Smooth muscle cell (in vitro differentiated cells): ENCODE measurements around the gene PHETA2. TPM values are rescaled to one million over a fixed set of nuclear protein-coding genes. Genes with fewer than 3 reads are reported as not detected.
"Not testable (repeated sequence)": the region's sequence is repeated elsewhere in the genome, so short reads cannot be mapped to it uniquely, and the experiment has no call there.

Experiments used
- DNase-seq: peaks from one replicate; lab custom pipeline; 2025; ENCODE audit not compliant: unreplicated experiment; lab: John Stamatoyannopoulos, UW
- H2AFZ ChIP-seq: fragments of 200-600 bp; sonication (generic); 2 replicates; pipeline ENCODE4 v1.6.0; 2016; ENCODE audit warnings: antibody characterized with exemption, low read depth, mild to moderate bottlenecking
- H3F3A ChIP-seq: fragments of 200-600 bp; sonication (generic); 2 replicates; pipeline ENCODE4 v1.6.0; 2017; ENCODE audit warnings: antibody characterized with exemption, low read depth
- H3K27ac ChIP-seq: fragments of 200-600 bp; sonication (generic); 2 replicates; pipeline ENCODE4 v1.5.1; 2016; ENCODE audit warnings: low read depth, mild to moderate bottlenecking
- H3K27me3 ChIP-seq: fragments of 200-600 bp; sonication (generic); 2 replicates; pipeline ENCODE4 v1.6.1; 2016; ENCODE audit warnings: low read depth, mild to moderate bottlenecking
- H3K36me3 ChIP-seq: fragments of 200-600 bp; sonication (generic); 2 replicates; pipeline ENCODE4 v1.5.1; 2016; ENCODE audit warnings: low read depth
- H3K4me1 ChIP-seq: fragments of 200-600 bp; sonication (generic); 2 replicates; pipeline ENCODE4 v1.5.1; 2016; ENCODE audit warnings: low read depth
- H3K4me2 ChIP-seq: fragments of 200-600 bp; sonication (generic); 2 replicates; pipeline ENCODE4 v1.6.0; 2016; ENCODE audit warnings: mild to moderate bottlenecking
- H3K4me3 ChIP-seq: fragments of 200-600 bp; sonication (generic); 2 replicates; pipeline ENCODE4 v1.5.1; 2016; ENCODE audit warnings: mild to moderate bottlenecking
- H3K79me2 ChIP-seq: fragments of 200-600 bp; sonication (generic); 2 replicates; pipeline ENCODE4 v1.6.0; 2016; ENCODE audit warnings: low read depth, mild to moderate bottlenecking
- H3K9ac ChIP-seq: fragments of 200-600 bp; sonication (generic); 2 replicates; pipeline ENCODE4 v1.6.0; 2016; ENCODE audit warnings: low read depth
- H3K9me3 ChIP-seq: fragments of 200-600 bp; sonication (generic); replicated peaks from 2 replicates; pipeline ENCODE4 v1.5.1; 2016; ENCODE audit warnings: low read depth
- H4K20me1 ChIP-seq: fragments of 200-600 bp; sonication (generic); 2 replicates; pipeline ENCODE4 v1.6.0; 2016; ENCODE audit warnings: low read depth
- CTCF ChIP-seq: fragments of 200-600 bp; sonication (generic); IDR thresholded peaks from 2 replicates; pipeline ENCODE4 v1.5.1; 2017; ENCODE audit warnings: borderline replicate concordance, mild to moderate bottlenecking, antibody characterized with exemption; ENCODE audit not compliant: insufficient read depth, poor library complexity, severe bottlenecking
- WGBS: methylation state at CpG from one replicate; pipeline ENCODE4 v1.1.7; 2016; ENCODE audit warnings: low lambda C conversion rate; 5-methylcytosine and 5-hydroxymethylcytosine counted together
- polyA plus RNA-seq: library from polyadenylated mRNA; unstranded; fragments of >200 nt; fragmentation: Nextera tagmentation; extraction: Ambion mirVana; gene quantifications from 2 replicates; pipeline ENCODE4 v1.2.1, GENCODE V29; 2016
- total RNA-seq: library from RNA; depleted of rRNA; stranded (reverse); fragments of >200 nt; gene quantifications from 2 replicates; pipeline ENCODE4 v1.2.3, GENCODE V29; 2014

PHETA2 gene
- total and polyA plus RNA-seq, 2 experiments from 2014 or later: 6.7 to 15.9 TPM

GRCh38 chr22:42090596-42091454 is 16.8 kb downstream of the PHETA2 start, which contains the start of gene NDUFA6:
TSS of gene NDUFA6 (minus strand) at chr22:42090772. CDS start at chr22:42090744, 28 bp downstream.
- no peaks in the 10 kb centered on the region for H3K9me3 ChIP-seq
- peaks cover 30% of the 10 kb centered on the region for H3K79me2 ChIP-seq
- H3K4me3 ChIP-seq: peak within 1 kb of the TSS; percentile 77
- H2AFZ ChIP-seq: peak within 1 kb of the TSS; percentile 96
- WGBS: under 1% methylated on average over 71 of the region's 71 CpGs
- peak; percentile 76 for TF ChIP-seq CTCF
- H3K4me2 ChIP-seq: peak within 1 kb of the TSS; percentile 93
- peaks cover 17% of the 10 kb centered on the region for H4K20me1 ChIP-seq
- H3K27ac ChIP-seq: peak within 1 kb of the TSS; percentile 95
- peaks cover 11% of the 10 kb centered on the region for H3K4me1 ChIP-seq
- peak; percentile 91 for DNase-seq
- H3K36me3 ChIP-seq: no peaks in the 10 kb centered on the region
- H3K27me3 ChIP-seq: no peaks in the 10 kb centered on the region
- peak within 1 kb of the TSS; percentile 96 for H3K9ac ChIP-seq
- peaks cover 11% of the 10 kb centered on the region for H3F3A ChIP-seq

- Histone ChIP-seq H3K27ac (peak overlapping the region; percentile 88), H3K9ac (peak overlapping the region; percentile 71), H3K36me3 (no peaks in the 10 kb centered on the region), H3K4me1 (peaks cover 11% of the 10 kb centered on the region), H3K27me3 (no peaks in the 10 kb centered on the region), H3F3A (peaks cover 11% of the 10 kb centered on the region), H3K79me2 (peaks cover 30% of the 10 kb centered on the region), H2AFZ (peak overlapping the region; percentile 96), H3K4me3 (peak overlapping the region; percentile 77), H4K20me1 (peaks cover 17% of the 10 kb centered on the region), H3K4me2 (peak overlapping the region; percentile 93), H3K9me3 (no peaks in the 10 kb centered on the region)
- WGBS: 49% methylated on average over 7 of the region's 7 CpGs
- no peak for DNase-seq
- TF ChIP-seq CTCF: no peak
Measured at GRCh38 chr22:42091455-42091782, 17.4 kb downstream of the PHETA2 start.

- Histone ChIP-seq H3K4me2 (no peak overlapping the region), H3K27ac (no peak overlapping the region), H2AFZ (no peak overlapping the region), H4K20me1 (no peaks in the 10 kb centered on the region), H3K4me3 (no peak overlapping the region), H3K79me2 (no peaks in the 10 kb centered on the region), H3F3A (no peaks in the 10 kb centered on the region), H3K4me1 (no peaks in the 10 kb centered on the region), H3K36me3 (no peaks in the 10 kb centered on the region), H3K27me3 (no peaks in the 10 kb centered on the region), H3K9me3 (peaks cover 15% of the 10 kb centered on the region), H3K9ac (no peak overlapping the region)
- WGBS: 95% methylated on average over 3 of the region's 3 CpGs
- no peak for TF ChIP-seq CTCF
- no peak for DNase-seq
Measured at GRCh38 chr22:42101199-42101598, 27.2 kb downstream of the PHETA2 start.

- not testable (repeated sequence) for H3K36me3 ChIP-seq, H3K27ac ChIP-seq, H2AFZ ChIP-seq, H3K9ac ChIP-seq, H3K4me2 ChIP-seq, DNase-seq, H3K27me3 ChIP-seq, H3K4me3 ChIP-seq, H3K4me1 ChIP-seq, H3F3A ChIP-seq, H3K79me2 ChIP-seq, H4K20me1 ChIP-seq
- peaks cover 15% of the 10 kb centered on the region for H3K9me3 ChIP-seq
- 84% methylated on average over 6 of the region's 6 CpGs for WGBS
Measured at GRCh38 chr22:42104332-42104860, 30.3 kb downstream of the PHETA2 start.
